ENCODE measurements around the gene KCNMB3. TPM values are rescaled to one million over a fixed set of nuclear protein-coding genes. Genes with fewer than 3 reads are reported as not detected.

Gene KCNMB3
- total RNA-seq, 1 experiment from 2014 or later: 1.1 TPM

GRCh38 chr3:179196098-179196497 is 54.8 kb downstream of the KCNMB3 start:
- DNase-seq (ENCODE audit: low read depth): peak; percentile 84

GRCh38 chr3:179194931-179195330 is 56.0 kb downstream of the KCNMB3 start:
- DNase-seq (ENCODE audit: low read depth): no peak

Other genes with a start within 250 kb of the KCNMB3 start
- 2.1 and 4.2 TPM in 2 replicates for gene ZMAT3, start 179.3 kb downstream of the KCNMB3 start, total RNA-seq (2014; rRNA removed; shearing (Covaris generic))
- gene PIK3CA, start 102.8 kb downstream of the KCNMB3 start, total RNA-seq (2014; rRNA removed; shearing (Covaris generic)): 21.7 and 34.1 TPM in 2 replicates
- 71.5 and 87.3 TPM in 2 replicates for gene ZNF639, start 71.9 kb upstream of the KCNMB3 start, total RNA-seq (2014; rRNA removed; shearing (Covaris generic))
- gene MFN1, start 96.6 kb upstream of the KCNMB3 start, total RNA-seq (2014; rRNA removed; shearing (Covaris generic)): 24.8 and 34.1 TPM in 2 replicates
- 38.1 and 57.0 TPM in 2 replicates for gene GNB4, start 200.4 kb upstream of the KCNMB3 start, total RNA-seq (2014; rRNA removed; shearing (Covaris generic))